HG02981 (cell line): ENCODE measurements around the gene FSTL3.
A peak's percentile ranks its signal among the peaks of the same experiment; 100 is the strongest.
"Not testable (repeated sequence)": the region's sequence is repeated elsewhere in the genome, so short reads cannot be mapped to it uniquely, and the experiment has no call there.

Source experiments
- ATAC-seq: cut with Tn5 transposase; IDR thresholded peaks from one replicate; pipeline ENCODE4 v1.9.1; 2021; ENCODE audit warnings: mild to moderate bottlenecking, moderate library complexity; ENCODE audit not compliant: unreplicated experiment

Gene FSTL3

DNA sequence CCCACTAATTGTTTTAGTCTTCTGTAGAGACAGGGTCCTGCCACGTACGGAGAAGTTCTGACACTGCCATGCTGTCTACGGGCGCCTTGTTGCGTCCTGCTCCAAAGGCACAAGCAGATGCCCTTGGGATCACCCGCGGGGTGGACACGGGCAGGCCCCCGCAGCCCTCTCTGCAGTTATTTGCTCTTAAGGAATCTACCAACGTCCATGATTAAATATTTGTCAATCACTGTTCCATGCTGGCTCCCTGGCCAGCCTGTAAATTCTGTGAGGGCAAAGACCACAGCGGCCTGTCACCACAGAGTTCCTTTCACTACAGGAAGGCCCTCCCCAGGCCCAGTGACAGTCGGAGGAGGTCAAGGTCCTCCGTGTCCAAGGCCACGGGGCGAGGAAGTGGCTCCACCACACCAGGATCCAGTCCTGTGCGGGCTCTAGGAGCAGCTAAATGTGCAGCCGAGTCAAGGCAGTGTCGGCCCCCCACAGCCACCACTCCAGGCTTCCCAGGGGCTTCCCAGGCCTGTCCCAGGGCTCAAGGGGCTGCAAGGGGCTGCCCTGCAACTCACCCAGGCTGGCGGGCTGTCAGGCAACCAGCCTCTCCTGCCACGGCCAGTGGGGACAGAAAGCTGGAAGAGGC is 15.3 kb upstream of the FSTL3 start:
- ATAC-seq = no peak

DNA sequence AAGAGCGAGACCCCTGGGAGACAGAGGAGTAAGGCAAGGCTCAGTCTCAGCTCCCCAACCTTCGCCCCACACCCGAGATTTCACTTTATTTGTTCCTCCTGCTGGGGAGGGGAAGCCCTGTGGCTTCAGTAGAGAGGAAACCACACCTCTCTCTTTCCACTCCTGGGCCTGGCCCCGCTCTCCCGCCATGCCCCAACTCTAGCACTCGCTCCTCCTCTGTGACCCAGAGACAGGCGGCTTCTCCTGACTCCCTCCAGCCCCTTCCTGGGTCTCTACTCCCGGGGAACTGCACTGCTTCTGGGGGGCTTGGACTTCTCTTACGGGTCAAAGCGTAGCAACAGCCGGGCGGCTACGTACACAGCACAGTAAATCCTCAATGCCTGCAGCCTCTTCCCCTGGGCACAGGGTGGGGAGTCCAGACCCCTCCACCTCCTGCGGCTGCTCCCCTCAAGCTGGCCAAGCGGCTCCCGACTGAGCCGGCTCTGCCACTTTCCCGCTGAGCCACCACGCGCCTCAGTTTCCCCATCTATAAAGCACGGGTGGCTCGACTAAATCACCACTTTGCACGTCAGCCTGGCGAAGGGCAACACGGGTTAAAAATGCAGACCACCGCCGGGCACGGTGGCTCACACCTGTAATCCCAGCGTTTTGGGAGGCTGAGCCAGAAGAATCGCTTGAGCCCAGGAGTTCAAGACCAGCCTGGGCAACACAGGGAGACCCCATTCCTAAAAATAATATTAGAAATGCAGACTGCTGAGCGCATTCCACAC is 14.6 kb upstream of the FSTL3 start:
- no peak for ATAC-seq

DNA sequence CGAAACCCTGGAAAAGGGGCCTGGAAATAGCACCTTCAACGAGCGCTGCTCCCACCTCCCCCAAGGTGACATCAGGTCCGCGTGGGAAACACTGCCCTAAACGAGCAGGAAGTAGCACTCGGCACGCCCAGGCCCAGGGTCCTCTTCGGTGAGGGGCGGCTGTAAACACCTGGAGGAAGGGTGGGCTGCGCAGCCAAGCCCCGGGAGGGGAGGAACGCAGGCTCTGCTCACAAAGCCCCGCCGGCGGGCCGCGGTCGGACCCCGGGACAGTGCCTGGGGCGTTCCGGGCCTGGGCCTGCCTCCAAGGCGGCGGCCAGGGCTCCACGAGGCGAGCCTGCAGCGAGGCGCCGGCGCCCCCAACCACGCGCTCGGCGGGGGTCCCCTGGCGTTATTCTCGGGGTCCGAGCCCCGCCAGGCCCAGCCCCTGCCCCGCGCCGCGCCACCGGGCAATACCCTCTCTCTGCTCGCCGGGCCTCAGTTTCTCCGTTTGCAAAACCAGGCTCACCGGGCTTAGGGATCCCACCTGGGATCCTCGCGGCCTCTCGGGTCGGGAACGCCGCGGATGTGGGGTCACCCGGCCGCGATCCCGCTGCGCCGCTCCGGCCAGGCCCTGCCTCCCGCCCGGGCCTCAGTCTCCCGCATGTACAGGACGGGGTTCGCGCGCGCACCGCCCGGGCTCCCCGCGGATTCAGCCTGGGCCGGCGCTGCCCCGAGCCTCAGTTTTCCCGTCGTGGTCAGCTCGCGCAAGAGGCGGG is 13.8 kb upstream of the FSTL3 start:
- peak; percentile 5 for ATAC-seq

DNA sequence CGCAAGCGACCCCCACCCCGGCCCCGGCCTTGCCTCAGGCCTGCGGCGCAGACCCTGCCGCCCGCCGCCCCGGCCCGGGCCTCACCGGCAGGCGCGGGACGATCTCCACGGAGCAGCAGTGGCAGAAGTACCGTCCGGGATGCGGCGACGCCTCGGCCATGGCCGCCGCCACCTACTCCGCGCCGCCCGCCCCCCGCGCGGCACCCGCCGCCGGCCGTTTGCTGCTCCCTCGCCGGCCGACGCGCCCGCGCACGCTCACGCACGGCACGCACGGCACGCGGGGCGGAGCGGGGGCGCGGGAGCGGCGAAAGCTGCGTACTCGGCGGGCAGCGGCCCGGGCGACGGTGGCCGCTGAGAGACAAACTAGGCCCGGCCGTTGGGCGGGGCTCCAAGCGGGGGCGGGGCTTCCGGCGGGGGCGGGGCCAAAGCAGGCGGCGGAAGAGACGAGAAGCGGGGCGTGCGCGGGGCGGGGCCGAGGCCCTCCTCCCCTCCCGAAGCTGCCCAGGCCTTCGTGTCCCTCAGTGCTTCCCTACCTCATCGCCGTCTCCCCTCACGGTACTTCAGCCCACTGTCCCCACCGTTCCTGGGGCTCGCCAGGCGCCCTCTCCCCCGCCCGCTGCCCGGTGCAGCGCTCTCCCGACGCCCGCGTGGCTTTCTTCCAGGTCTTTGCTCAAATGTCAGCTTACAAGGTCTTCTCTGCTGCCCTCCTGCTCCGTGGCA is 13.1 kb upstream of the FSTL3 start, which contains the start of gene RNF126:
Gene RNF126 (minus strand): TSS at position 253 of the 720 bp plus-strand sequence. CDS start 93 bp downstream, at position 160.
- ATAC-seq = peak; percentile 52

DNA sequence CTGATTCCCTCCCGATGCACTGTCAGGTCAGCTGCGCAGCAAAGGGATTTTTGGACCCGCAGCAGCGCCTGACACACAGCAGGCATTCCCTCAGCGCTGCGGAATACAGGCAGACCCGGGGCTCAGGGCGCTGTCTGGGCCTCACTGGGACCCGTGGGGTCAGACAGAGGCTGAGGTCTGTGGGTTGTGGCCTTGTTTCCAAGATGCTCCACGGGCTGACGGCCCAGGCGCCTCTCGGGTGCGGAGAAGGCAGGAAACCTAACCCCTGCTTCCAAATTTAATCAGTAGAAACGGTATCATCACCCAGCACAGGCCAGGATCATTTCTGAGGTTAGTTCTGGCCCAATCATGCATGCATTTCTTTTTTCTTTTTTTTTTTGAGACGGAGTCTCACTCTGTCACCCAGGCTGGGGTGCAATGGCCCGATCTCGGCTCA is 12.5 kb upstream of the FSTL3 start:
- no peak for ATAC-seq

DNA sequence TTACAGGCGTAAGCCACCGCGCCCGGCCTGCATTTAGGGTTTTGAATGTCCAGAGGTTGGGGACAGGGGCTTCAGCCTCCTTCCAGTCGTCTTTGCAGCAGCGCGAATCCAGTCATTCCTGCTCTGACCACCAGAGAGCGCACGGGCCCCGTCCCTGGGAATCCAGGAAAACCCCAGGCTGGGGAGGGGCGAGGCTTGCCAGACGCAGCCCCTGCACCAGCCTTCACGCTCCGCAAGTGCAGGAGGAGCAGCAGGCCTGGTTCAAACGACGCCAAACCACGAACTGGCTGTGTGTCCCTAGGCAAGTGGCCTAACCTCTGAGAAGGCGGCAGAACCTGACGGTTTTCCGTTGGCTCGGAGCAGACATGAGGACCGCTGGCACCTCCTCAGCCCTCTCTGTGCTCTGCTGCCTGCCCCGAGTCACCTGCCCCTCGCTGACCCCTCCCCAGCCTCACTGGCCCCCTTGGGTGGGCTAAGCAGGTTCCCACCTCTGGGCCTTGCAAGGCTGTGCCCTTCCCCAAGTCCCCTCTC is 11.2 kb upstream of the FSTL3 start:
- no peak for ATAC-seq

DNA sequence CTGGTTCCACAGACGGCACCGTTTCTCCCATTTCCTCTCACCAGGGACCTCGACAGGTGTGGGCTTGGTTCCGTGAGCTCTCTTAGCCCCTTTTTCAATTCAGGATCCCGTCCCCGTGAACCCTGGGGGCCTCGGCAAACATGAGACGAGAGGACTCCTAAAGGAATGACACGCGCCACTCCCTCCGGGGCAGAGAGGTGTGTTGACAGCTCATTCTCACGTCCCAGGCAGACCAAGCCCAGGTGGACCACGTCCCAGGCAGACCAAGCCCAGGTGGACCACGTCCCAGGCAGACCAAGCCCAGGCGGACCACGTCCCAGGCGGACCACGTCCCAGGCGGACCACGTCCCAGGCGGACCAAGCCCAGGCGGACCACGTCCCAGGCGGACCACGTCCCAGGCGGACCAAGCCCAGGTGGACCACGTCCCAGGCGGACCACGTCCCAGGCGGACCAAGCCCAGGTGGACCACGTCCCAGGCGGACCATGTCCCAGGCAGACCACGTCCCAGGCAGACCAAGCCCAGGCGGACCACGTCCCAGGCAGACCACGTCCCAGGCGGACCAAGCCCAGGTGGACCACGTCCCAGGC is 9.1 kb upstream of the FSTL3 start:
- not testable (repeated sequence) for ATAC-seq

DNA sequence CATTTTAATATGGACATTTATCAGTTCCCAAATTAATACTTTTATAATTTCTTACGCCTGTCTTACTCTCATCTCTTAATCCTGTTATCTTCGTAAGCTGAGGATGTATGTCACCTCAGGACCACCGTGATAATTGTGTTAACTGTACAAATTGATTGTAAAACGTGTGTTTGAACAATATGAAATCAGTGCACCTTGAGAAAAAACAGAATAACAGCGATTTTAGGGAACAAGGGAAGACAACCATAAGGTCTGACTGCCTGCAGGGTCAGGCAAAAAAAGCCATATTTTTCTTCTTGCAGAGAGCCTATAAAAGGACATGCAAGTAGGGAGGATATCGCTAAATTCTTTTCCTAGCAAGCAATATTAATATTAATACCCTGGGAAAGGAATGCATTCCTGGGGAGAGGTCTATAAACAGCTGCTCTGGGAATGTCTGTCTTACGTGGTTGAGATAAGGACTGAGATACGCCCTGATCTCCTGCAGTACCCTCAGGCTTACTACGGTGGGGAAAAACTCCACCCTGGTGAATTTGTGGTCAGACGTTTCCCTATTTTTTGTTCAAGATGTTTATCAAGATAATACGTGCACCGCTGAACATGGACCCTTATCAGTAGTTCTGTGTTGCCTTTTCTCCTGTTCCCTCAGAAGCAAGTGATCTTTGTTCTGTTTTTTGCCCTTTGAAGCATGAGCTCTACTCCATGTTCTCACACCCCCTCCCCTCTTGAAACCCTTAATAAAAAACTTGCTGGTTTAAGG is 7.3 kb upstream of the FSTL3 start:
- not testable (repeated sequence) for ATAC-seq

DNA sequence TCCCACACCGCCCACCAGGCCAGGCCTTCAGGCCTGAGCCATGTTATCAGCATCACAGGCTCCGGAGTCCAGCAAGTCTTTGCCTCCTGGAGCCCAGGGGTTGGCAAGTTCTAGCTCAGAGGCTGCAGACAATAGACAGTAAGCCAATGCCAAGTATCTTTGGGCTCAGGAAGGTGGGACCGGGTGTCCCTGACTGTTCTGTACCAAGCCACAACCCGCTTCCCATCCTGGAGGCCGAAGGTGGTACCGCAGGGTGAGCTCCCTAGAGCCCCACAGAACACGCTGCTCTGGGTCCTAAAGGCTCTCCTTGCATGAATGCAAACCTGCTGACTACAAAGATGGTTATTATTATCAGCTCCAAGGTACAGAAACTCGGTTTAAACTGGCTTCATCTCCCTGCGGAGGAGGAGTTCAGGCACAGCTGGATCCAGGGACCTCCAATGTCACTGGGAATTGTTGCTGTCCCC is 5.5 kb upstream of the FSTL3 start:
- no peak for ATAC-seq

DNA sequence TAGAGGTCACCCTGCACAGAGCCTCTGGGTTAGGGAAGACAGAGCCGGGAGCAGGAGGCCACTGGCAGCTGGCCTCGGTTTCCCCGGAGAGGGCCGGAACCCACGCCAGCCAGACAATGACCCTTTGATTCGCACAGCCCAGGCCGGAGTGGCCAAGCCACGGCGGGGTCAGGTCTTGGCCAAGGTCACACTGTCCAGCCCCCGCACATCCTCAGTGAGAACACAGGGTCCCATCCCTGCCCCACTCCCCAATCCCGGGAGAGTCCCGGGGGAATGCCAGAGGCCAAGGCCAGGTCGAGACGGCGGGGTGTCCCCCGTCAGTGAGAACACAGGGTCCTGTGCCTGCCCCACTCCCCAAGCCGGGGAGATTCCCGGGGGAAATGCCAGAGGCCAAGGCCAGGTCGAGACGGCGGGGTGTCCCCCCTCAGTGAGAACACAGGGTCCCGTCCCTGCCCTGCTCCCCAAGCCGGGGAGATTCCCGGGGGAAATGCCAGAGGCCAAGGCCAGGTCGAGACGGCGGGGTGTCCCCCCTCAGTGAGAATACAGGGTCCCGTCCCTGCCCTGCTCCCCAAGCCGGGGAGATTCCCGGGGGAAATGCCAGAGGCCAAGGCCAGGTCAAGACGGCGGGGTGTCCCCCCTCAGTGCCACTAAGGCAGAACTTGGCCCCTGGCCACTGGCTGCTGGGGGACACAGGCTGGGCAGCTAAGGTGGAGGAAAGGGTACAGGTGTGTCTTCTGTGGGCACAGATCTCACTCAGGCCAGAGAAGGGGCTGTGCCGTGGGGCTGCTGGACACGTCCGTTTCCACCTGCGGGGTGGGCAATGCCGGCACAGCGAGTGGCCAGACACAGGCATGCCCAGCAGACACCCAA is 1.7 kb upstream of the FSTL3 start:
- no peak for ATAC-seq

DNA sequence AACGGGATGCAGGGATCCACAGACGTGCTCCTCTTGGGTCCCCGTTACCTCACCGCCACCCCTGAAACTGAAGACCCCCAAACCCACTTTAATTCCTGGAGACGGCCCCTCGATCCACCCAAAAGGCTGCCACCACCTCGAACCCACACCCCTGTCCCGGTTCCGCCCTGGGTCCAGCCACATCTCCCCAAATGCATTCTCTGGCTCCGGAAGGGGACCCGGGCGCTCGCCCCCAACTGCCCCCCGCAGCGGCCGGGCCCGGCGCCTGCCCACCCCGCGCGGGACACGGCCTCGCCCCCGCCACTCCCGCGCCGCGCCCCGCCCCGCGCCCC is 219 bp upstream of the FSTL3 start:
- no peak for ATAC-seq

DNA sequence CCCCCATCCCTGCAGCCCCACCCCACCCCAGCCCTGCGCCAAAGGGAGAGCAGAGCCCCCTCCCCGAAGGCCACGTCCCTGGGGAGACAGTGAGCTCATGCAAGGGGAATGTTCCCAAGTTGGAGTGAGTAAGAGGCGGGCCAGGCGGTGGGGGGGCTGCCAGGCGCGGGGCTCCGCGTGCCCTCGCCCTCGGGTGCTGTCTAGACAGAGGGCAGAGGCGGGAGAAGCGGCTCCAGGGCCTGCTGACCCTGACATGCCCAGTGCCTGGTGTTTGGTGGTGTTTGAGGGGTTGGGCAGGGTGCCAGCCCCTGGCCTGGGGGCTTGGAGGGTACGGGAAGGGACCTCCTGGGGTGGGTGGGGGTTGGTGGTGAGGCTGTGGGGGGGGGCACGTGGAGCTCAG is 1.0 kb downstream of the FSTL3 start:
- ATAC-seq = no peak

DNA sequence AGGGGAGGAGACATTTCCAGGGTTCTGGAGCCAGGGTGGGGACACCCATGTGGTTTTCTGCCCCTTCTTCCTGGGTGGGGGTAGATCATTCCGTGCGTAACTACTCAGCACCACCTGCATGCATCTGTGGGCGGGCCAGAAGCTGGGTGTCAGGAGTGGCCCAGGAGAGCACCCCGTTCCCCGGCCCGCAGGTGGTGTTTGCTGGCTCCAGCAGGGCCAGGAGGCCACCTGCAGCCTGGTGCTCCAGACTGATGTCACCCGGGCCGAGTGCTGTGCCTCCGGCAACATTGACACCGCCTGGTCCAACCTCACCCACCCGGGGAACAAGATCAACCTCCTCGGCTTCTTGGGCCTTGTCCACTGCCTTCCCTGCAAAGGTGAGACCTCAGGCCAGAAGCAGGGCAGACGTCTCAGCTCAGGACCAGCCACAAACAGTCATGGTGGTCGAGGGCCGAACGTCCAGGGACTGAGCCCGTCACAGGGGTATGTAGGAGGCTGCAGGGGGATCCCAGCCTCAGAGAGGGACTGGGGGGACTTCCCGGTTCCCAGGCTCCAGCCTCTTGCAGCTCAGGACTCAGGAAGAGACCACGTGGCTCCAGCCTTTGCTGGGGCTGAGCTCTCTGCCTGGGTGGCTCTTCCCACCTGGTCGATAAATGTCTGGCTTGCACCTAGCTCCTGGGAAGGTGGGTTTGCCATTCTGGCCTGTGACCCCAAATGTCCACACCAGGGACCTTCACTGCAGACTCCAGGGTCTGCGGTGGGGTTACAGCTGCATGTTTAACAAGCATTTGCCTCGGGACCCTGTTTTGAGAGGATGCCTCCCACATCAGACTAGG is 1.6 kb downstream of the FSTL3 start:
- ATAC-seq = no peak

DNA sequence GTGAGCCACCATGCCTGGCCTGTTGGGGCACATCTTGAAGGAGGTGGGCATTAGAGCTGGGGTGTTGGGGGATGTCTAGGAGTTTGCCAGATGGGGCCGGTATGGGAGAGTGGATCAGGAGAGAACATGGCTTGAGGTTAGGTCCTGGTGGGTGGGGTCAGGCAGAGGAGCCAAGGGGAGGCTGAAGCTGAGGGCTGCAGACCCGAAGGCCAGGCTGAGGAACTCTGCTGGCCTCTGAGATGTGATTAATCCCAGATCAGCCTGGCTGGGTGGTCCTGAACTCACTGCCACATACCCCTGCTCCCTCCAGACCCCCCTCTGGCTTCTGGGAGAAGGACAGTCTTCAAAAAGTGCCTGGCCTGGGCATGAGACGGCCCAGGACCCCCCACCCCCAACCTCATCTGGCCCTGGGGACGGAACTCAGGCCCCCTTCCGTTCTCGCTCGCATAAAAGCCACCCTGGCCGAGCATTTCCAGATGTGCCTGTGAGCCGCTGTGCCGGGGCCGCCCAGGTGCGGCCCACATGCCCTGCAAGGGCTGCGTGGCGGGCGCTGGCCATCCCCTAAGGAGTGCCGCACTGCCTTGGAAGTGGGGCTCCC is 2.7 kb downstream of the FSTL3 start:
- no peak for ATAC-seq

DNA sequence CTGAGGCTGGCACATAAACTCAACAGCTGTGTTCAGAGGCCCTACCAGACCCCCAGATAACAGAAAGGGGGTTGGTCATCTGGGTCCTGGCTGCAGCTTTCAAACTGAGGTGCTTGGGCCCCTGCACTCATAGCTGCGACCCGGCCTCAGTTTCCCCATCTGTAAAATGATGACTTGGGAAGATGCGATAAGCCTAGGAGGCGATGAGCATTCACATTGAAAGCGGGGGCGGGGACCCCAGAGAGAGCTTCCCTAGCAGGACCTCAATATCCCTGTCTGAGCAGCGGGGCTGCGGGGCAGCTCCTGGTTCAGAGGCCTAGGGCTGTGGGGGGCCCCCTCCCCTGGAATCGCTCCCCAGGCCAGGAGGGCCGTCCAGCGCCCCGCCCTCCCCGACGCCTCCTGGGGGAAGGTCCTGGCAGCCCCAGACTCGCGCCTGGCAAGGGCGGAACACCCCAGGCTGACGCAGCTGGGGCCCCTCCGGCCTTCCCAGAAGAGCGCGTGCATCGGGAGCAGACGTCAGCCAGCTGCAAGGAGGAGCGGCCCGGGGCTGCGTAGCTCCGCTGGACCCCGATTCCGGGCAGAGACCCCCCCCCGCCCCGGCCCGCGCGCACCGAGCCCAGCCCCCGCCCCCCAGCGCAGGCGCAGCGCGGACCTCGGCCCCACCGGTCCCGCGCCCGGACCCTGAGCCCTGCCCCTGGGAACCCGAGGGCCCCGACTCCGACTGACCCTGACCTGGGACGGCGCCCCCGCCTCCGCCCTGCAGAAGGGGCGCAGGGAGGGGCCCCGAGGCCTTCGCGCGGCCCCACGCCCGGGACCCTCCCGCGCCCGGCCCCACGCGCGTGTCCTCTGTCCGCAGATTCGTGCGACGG is 3.5 kb downstream of the FSTL3 start:
- ATAC-seq = peak; percentile 8

DNA sequence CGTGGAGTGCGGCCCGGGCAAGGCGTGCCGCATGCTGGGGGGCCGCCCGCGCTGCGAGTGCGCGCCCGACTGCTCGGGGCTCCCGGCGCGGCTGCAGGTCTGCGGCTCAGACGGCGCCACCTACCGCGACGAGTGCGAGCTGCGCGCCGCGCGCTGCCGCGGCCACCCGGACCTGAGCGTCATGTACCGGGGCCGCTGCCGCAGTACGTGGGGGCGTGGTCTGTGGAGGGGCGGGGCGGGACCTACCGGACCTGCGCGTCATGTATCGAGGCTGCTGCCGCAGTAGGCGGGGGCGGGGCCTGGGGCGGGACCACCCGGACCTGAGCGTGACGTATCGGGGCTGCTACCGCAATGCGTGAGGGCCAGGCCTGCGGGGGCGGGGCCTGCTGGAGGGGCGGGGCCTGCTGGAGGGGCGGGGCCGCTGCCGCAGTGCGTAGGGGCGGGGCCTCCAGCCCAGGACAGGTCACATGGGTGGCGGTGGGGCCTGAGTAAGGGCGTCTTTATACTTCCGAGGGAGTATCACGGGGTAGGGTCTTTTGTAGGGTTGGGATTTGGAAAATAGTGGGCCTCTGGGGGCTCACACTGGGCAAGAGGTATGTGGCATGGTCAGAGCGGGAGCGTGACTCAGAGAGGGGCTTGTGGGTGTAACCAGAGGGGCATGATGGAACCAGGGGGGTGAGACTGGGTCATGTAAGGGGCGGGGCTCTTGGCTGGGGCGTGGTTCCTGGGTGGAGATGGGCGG is 4.3 kb downstream of the FSTL3 start:
- ATAC-seq = peak; percentile 69
